ENCODE data around the gene INO80.

DNA sequence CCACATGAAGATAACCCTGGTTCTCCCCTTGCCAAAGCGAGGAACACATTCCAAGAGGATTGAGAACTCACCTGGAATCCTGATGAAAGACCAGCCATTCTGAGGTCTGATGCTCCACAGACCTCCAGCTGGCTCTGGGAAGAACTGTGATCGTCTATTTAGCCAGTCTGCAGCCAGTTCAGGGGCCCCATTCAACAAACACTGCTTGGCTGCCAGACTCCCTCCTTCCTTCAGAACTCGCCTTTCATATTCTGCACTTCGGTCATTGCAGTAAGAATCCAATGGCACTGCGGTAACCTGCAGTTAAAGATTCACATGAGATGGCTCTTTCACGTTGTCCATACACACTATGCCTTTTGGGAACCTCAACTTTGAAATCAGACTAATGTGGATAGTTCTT is 95.3 kb downstream of the INO80 start:
- no peak for TF ChIP-seq POLR2A (IDR thresholded peaks at IDR 0.05)
- no peak for TF ChIP-seq CTCF (IDR thresholded peaks at IDR 0.05)
